NB4 (cell line): Measurements from ENCODE around the gene VAT1L.

Experiments
- MYC ChIP-seq: IDR thresholded peaks from 2 replicates; pipeline ENCODE4 v1.6.1; 2011; ENCODE audit warnings: low read depth, low read length
- POLR2A ChIP-seq: IDR thresholded peaks from 2 replicates; pipeline ENCODE4 v1.6.1; 2011; ENCODE audit warnings: mild to moderate bottlenecking; ENCODE audit not compliant: insufficient read length; ENCODE audit errors: extremely low read depth
- TF ChIP-seq, protein P1 (sequence below): IDR thresholded peaks from one replicate; pipeline ENCODE4 v1.5.1; 2012; ENCODE audit warnings: low read depth, low read length
- TF ChIP-seq, protein P2 (sequence below): IDR thresholded peaks from 2 replicates; pipeline ENCODE4 v1.6.1; 2011; ENCODE audit warnings: low read depth, low read length

DNA sequence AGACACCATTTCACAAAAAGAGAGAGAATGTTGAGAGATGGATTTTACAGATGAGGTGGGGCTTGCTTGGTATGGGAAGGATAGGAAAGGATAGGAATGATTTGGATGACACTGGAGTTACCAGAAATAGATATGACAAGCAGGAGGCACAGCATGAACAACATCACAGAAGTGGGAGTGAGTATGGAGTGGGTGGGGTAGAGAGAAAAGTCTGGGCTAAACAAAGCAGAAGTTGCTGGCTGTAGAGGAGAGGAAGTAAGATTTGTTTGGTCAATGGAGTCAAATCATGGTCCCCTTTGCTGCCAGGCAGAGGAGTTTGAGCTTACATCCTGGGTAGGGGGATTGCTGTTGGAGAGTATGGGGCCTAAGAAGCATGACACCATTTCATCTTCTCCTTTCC, 101.7 kb downstream of the VAT1L start:
- TF ChIP-seq, protein P1, sequence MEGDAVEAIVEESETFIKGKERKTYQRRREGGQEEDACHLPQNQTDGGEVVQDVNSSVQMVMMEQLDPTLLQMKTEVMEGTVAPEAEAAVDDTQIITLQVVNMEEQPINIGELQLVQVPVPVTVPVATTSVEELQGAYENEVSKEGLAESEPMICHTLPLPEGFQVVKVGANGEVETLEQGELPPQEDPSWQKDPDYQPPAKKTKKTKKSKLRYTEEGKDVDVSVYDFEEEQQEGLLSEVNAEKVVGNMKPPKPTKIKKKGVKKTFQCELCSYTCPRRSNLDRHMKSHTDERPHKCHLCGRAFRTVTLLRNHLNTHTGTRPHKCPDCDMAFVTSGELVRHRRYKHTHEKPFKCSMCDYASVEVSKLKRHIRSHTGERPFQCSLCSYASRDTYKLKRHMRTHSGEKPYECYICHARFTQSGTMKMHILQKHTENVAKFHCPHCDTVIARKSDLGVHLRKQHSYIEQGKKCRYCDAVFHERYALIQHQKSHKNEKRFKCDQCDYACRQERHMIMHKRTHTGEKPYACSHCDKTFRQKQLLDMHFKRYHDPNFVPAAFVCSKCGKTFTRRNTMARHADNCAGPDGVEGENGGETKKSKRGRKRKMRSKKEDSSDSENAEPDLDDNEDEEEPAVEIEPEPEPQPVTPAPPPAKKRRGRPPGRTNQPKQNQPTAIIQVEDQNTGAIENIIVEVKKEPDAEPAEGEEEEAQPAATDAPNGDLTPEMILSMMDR: no peak
- TF ChIP-seq POLR2A (no peak), MYC (no peak)
- TF ChIP-seq, protein P2, sequence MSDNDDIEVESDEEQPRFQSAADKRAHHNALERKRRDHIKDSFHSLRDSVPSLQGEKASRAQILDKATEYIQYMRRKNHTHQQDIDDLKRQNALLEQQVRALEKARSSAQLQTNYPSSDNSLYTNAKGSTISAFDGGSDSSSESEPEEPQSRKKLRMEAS: no peak
